CD14-positive monocyte (primary cell): ENCODE measurements around the gene AKR1C3. TPM values are rescaled to one million over a fixed set of nuclear protein-coding genes. Genes with fewer than 3 reads are reported as not detected.
"Not testable (repeated sequence)": the region's sequence is repeated elsewhere in the genome, so short reads cannot be mapped to it uniquely, and the experiment has no call there.

Experiments used
- DNase-seq, 3 donors: peaks; one replicate each; pipeline ENCODE4 v3.0.0-alpha.2; 2011 to 2022
- H2AFZ ChIP-seq: 2 replicates; pipeline ENCODE4 v1.6.0; 2012; ENCODE audit warnings: mild to moderate bottlenecking, low read depth, low read length, inconsistent platforms; ENCODE audit not compliant: insufficient read depth, poor library complexity, severe bottlenecking
- H3K27ac ChIP-seq, 2 donors: 1 replicate in 1 of 2; 2 replicates in 1 of 2; pipeline ENCODE4 v1.5.1; 2012 to 2013; ENCODE audit warnings: low read length in 2 of 2, control low read depth in 1 of 2, inconsistent platforms in 1 of 2, low read depth in 1 of 2, mild to moderate bottlenecking in 1 of 2
- H3K27me3 ChIP-seq, 2 donors: one replicate each; pipeline versions ENCODE4 v1.6.0 to v1.6.1; 2011 to 2013; ENCODE audit warnings: low read length in 2 of 2; ENCODE audit not compliant: control insufficient read depth in 2 of 2, insufficient read depth in 2 of 2
- H3K36me3 ChIP-seq, 2 donors: replicated peaks in 1 of 2; 1 replicate in 1 of 2; 2 replicates in 1 of 2; pipeline versions ENCODE4 v1.5.1 to v1.6.1; 2012 to 2013; ENCODE audit warnings: low read length in 2 of 2, control low read depth in 1 of 2, inconsistent platforms in 1 of 2, mild to moderate bottlenecking in 1 of 2; ENCODE audit not compliant: insufficient read depth in 2 of 2, control insufficient read depth in 1 of 2
- H3K4me1 ChIP-seq, 2 donors: 1 replicate in 1 of 2; 2 replicates in 1 of 2; pipeline versions ENCODE4 v1.5.1 to v1.6.1; 2012 to 2013; ENCODE audit warnings: low read length in 2 of 2, control low read depth in 1 of 2, inconsistent platforms in 1 of 2, mild to moderate bottlenecking in 1 of 2, moderate library complexity in 1 of 2; ENCODE audit not compliant: insufficient read depth in 2 of 2, control insufficient read depth in 1 of 2
- H3K4me2 ChIP-seq: replicated peaks from 2 replicates; pipeline ENCODE3; 2012; ENCODE audit warnings: low read length, moderate library complexity, mild to moderate bottlenecking; ENCODE audit not compliant: poor library complexity, severe bottlenecking; ENCODE audit errors: extremely low read depth
- H3K4me3 ChIP-seq, 3 experiments: fragments of 200-600 bp in 1 of 3; sonication (generic) in 1 of 3; replicated peaks in 1 of 3; 1 replicate in 2 of 3; 2 replicates in 1 of 3; pipeline ENCODE4 v1.5.1; 2011 to 2013; ENCODE audit warnings: low read length in 3 of 3, mild to moderate bottlenecking in 3 of 3, control low read depth in 2 of 3, low read depth in 2 of 3, inconsistent platforms in 1 of 3, moderate library complexity in 1 of 3
- H3K79me2 ChIP-seq: 2 replicates; pipeline ENCODE4 v1.6.0; 2012; ENCODE audit warnings: mild to moderate bottlenecking, control low read depth, inconsistent platforms, low read length, moderate library complexity; ENCODE audit not compliant: insufficient read depth
- H3K9ac ChIP-seq: 2 replicates; pipeline ENCODE4 v1.6.0; 2017; ENCODE audit warnings: low read length, mild to moderate bottlenecking; ENCODE audit not compliant: insufficient read depth, poor library complexity, severe bottlenecking
- H3K9me3 ChIP-seq, 2 donors: replicated peaks in 1 of 2; 1 replicate in 1 of 2; 2 replicates in 1 of 2; pipeline versions ENCODE4 v1.5.1 to v1.6.1; 2012 to 2013; ENCODE audit warnings: low read length in 2 of 2, control low read depth in 1 of 2; ENCODE audit not compliant: control insufficient read depth in 1 of 2, insufficient read depth in 1 of 2
- H4K20me1 ChIP-seq: 2 replicates; pipeline ENCODE4 v1.6.0; 2012; ENCODE audit warnings: mild to moderate bottlenecking, low read length, control low read depth, moderate library complexity; ENCODE audit not compliant: insufficient read depth
- H3K27ac Mint-ChIP-seq, 7 donors: one replicate each; pipeline ENCODE4 v1.8.0; 2020; ENCODE audit warnings: mild to moderate bottlenecking in 7 of 7, mixed read lengths in 7 of 7, moderate library complexity in 6 of 7, inconsistent platforms in 2 of 7
- H3K27me3 Mint-ChIP-seq, 3 donors: one replicate each; pipeline ENCODE4 v1.8.0; 2021 to 2022; ENCODE audit warnings: low read depth in 3 of 3, mild to moderate bottlenecking in 3 of 3, mixed read lengths in 3 of 3, moderate library complexity in 3 of 3, inconsistent platforms in 1 of 3
- H3K36me3 Mint-ChIP-seq, 2 donors: one replicate each; pipeline ENCODE4 v1.8.0; 2020; ENCODE audit warnings: mixed read lengths in 2 of 2, inconsistent platforms in 1 of 2, mild to moderate bottlenecking in 1 of 2
- H3K4me1 Mint-ChIP-seq: one replicate; pipeline ENCODE4 v1.8.0; 2020; ENCODE audit warnings: mild to moderate bottlenecking, mixed read lengths
- H3K4me3 Mint-ChIP-seq, 2 donors: one replicate each; pipeline ENCODE4 v1.8.0; 2020; ENCODE audit warnings: mild to moderate bottlenecking in 2 of 2, mixed read lengths in 2 of 2, moderate library complexity in 1 of 2
- H3K9me3 Mint-ChIP-seq, 7 donors: one replicate each; pipeline ENCODE4 v1.8.0; 2020 to 2022; ENCODE audit warnings: mixed read lengths in 7 of 7, mild to moderate bottlenecking in 6 of 7, moderate library complexity in 6 of 7, inconsistent platforms in 2 of 7
- CTCF ChIP-seq: fragments of 200-600 bp; IDR thresholded peaks from one replicate; pipeline ENCODE4 v1.8.0; 2022; ENCODE audit warnings: antibody characterized with exemption, mild to moderate bottlenecking
- WGBS: methylation state at CpG from one replicate; pipeline ENCODE4 v1.1.5; 2013; ENCODE audit warnings: missing lambda C conversion rate; ENCODE audit not compliant: insufficient coverage; 5-methylcytosine and 5-hydroxymethylcytosine counted together
- intact Hi-C, 2 donors: fragments of 100-400 bp; cut with micrococcal nuclease; formaldehyde crosslinking; loops; one replicate each; pipeline versions ENCODE4 v1.15.0 to v1.15.1; 2023
- polyA plus RNA-seq, 3 donors: library from polyadenylated mRNA; depleted of rRNA in 1 of 3; unstranded in 2 of 3; stranded (reverse) in 1 of 3; fragments of 300-500 nt in 2 of 3; fragments of >200 nt in 1 of 3; fragmentation: Illumina TruSeq in 2 of 3; gene quantifications; 1 replicate in 2 of 3; 2 replicates in 1 of 3; pipeline ENCODE4 v1.2.3, GENCODE V29; 2012 to 2021

Gene AKR1C3
- polyA plus RNA-seq, 3 donors = 1.1 to 2.4 (median 1.9) TPM

DNA sequence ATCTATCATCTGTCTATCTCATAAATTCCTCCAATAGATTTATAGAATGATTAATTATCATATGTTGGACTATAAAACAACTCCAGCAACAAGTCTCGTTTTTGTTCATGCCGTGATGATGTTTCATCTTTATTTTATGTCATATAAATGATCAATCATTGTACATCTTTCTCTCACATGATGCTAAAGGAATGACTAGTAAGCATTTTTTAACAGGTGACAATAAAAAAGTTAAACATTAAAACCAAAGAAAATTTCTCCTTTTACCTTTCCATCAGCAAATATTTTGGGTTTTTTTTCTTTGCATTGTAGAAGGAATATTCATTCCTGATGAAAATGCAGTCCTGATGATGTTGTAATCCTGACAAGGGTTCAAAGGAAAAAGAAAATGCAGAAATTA lies 41.4 kb downstream of the AKR1C3 start:
- peaks cover 11 to 25% (median 24%) of the 10 kb centered on the region in 7 donors for H3K9me3 Mint-ChIP-seq
- no peaks in the 10 kb centered on the region for H3K79me2 ChIP-seq
- TF ChIP-seq CTCF = no peak
- H3K27me3 Mint-ChIP-seq = no peaks in the 10 kb centered on the region
- peaks cover 15 to 22% of the 10 kb centered on the region in 2 donors for H3K9me3 ChIP-seq
- H3K4me1 ChIP-seq = no peaks in the 10 kb centered on the region
- H2AFZ ChIP-seq = no peak overlapping the region
- H3K27me3 ChIP-seq = no peaks in the 10 kb centered on the region
- no peak overlapping the region for H3K4me3 Mint-ChIP-seq
- DNase-seq = no peak
- intact Hi-C loops = no loop called here
- H3K4me2 ChIP-seq = no peak overlapping the region
- no peaks in the 10 kb centered on the region for H3K36me3 ChIP-seq
- H3K4me3 ChIP-seq = no peak overlapping the region
- no peak overlapping the region for H3K9ac ChIP-seq
- H4K20me1 ChIP-seq = no peaks in the 10 kb centered on the region
- H3K36me3 Mint-ChIP-seq = no peaks in the 10 kb centered on the region
- no peak overlapping the region for H3K27ac ChIP-seq
- H3K27ac Mint-ChIP-seq = no peak overlapping the region
- no CpG with 5 or more reads among the region's 2 CpGs for WGBS
- no peaks in the 10 kb centered on the region for H3K4me1 Mint-ChIP-seq

- Histone ChIP-seq H3K79me2 (no peaks in the 10 kb centered on the region), H3K36me3 (no peaks in the 10 kb centered on the region), H3K27me3 (no peaks in the 10 kb centered on the region), H3K4me2 (no peak overlapping the region), H2AFZ (no peak overlapping the region), H3K9ac (no peak overlapping the region), H3K4me1 (no peaks in the 10 kb centered on the region), H4K20me1 (no peaks in the 10 kb centered on the region), H3K27ac (no peak overlapping the region), H3K4me3 (no peak overlapping the region), H3K9me3 (peaks cover 15 to 22% of the 10 kb centered on the region in 2 donors)
- Mint-ChIP-seq H3K27ac (no peak overlapping the region), H3K27me3 (no peaks in the 10 kb centered on the region), H3K36me3 (no peaks in the 10 kb centered on the region), H3K4me1 (no peaks in the 10 kb centered on the region), H3K4me3 (no peak overlapping the region), H3K9me3 (peaks cover 11 to 25% (median 21%) of the 10 kb centered on the region in 7 donors)
- no peak for TF ChIP-seq CTCF
- intact Hi-C loops = no loop called here
- DNase-seq = no peak
- WGBS = no CpG with 5 or more reads among the region's 1 CpG
These were observed 42.4 kb downstream of the AKR1C3 start for GRCh38 chr10:5136468-5137087.

- H3K27me3 ChIP-seq, intact Hi-C loops: not testable (repeated sequence)
- H3K9me3 ChIP-seq = peaks cover 15 to 22% of the 10 kb centered on the region in 2 donors
These were observed 43.5 kb downstream of the AKR1C3 start for GRCh38 chr10:5137699-5138098.

More at GRCh38 chr10:5137699-5138098, 43.5 kb downstream of the AKR1C3 start:
- not testable (repeated sequence) for DNase-seq, H3K27ac ChIP-seq, H3K4me3 Mint-ChIP-seq, H3K27ac Mint-ChIP-seq, H3K79me2 ChIP-seq, H3K36me3 Mint-ChIP-seq, H2AFZ ChIP-seq, H3K27me3 Mint-ChIP-seq, H3K4me2 ChIP-seq, H4K20me1 ChIP-seq, H3K4me3 ChIP-seq, H3K36me3 ChIP-seq, H3K4me1 ChIP-seq, H3K4me1 Mint-ChIP-seq, H3K9ac ChIP-seq
- H3K9me3 Mint-ChIP-seq = peaks cover 11 to 25% (median 21%) of the 10 kb centered on the region in 7 donors
- WGBS = 92% methylated on average over 2 of the region's 4 CpGs
